IPS-11a (cell line): ENCODE results near the gene SNED1.

Source experiments
- H3K4me3 ChIP-seq: one replicate; pipeline ENCODE4 v1.5.1; 2013; ENCODE audit warnings: low read depth, low read length, control low read depth

The SNED1 gene

DNA sequence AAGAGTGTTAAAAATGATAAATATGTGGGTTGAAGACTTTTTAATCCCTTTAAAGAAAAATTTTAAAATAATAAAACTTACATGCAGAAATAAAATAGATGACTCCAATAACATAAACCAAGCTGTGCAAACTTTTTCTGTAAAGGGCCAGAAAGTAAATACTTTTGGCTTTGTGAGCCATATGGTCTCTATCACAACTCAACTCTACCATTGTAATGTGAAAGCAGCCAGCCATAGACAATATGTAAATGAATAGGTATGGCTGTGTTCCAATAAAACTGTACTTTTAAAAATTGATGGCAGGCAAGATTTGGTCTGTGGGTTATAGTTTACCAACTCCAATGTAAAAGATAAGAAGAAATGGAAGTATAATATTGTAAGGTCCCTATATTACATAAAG is 45.2 kb downstream of the SNED1 start:
- no peak overlapping the region for H3K4me3 ChIP-seq

DNA sequence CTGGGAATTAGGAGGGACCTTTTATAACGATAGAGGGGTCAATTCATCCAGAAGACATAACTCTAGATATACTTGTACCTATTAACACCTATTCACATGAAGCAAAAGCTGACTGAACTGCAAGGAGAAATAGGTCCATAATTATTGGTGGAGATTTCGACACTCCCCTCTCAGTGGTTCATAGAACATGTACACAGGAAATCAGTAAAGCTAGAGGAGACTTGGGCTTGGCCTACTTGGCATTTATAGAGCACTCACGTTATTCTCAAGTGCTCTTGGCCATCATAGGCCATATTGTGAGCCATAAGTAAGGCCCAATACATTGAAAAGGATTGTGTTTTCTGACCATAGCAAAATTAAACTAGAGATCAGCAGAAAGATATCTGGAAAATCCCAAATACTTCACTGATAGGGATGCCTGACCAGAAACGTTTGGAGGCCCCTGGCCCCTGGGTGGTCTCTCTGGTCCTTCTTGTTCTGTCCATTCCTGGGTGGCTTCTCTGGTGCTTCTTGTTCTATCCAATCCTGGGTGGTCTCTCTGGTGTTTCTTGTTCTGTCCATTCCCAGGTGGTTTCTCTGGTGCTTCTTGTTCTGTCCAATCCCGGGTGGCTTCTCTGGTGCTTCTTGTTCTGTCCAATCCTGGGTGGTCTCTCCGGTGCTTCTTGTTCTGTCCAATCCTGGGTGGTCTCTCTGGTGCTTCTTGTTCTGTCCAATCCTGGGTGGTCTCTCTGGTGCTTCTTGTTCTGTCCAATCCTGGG is 49.0 kb downstream of the SNED1 start:
- H3K4me3 ChIP-seq = no peak overlapping the region

DNA sequence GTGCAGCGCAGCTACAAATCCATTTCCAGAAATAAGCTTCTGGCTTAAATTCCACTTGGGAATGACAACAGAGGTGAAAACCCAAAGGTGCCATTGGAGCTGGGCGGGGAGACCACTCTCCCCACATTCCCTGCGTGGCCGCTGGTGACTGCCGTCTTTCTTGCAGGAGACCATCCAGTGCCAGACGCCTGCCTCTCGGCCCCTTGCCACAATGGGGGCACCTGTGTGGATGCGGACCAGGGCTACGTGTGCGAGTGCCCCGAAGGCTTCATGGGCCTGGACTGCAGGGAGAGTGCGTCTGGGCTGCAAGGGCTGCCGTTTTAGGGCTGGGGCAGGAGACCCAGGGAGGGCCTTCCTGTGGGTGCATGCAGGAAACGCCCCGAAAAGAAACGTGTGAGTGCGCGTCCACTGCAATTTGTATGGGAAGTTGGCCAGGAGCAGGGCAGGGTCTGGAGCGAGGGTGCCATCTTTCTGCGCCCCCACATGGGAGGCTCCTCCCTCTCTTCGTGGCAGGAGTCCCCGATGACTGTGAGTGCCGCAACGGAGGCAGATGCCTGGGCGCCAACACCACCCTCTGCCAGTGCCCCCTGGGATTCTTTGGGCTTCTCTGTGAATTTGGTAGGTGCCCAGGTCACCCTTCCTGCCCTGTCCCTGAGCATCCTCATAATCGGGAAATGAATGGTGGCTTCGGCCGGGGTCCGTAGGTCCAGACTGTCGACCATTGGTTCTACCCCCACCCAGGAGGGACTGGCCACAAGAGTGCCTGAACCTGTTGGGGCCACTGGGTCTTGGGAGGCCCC is 49.9 kb downstream of the SNED1 start:
- no peak overlapping the region for H3K4me3 ChIP-seq

DNA sequence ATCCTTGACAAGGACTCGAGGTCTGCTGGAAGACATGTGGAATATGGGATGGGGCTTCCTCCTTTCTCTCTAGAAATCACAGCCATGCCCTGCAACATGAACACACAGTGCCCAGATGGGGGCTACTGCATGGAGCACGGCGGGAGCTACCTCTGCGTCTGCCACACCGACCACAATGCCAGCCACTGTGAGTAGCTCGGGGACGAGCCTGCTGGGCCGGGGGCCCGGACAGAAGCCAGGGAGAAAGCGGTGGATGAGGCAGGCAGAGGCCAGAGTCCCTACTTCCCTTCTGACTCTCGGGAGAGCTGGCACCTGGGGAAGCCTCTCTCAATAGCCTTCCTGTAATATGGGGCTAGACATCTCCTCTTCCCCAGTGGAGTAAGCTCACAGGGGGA is 50.5 kb downstream of the SNED1 start:
- H3K4me3 ChIP-seq = no peak overlapping the region

DNA sequence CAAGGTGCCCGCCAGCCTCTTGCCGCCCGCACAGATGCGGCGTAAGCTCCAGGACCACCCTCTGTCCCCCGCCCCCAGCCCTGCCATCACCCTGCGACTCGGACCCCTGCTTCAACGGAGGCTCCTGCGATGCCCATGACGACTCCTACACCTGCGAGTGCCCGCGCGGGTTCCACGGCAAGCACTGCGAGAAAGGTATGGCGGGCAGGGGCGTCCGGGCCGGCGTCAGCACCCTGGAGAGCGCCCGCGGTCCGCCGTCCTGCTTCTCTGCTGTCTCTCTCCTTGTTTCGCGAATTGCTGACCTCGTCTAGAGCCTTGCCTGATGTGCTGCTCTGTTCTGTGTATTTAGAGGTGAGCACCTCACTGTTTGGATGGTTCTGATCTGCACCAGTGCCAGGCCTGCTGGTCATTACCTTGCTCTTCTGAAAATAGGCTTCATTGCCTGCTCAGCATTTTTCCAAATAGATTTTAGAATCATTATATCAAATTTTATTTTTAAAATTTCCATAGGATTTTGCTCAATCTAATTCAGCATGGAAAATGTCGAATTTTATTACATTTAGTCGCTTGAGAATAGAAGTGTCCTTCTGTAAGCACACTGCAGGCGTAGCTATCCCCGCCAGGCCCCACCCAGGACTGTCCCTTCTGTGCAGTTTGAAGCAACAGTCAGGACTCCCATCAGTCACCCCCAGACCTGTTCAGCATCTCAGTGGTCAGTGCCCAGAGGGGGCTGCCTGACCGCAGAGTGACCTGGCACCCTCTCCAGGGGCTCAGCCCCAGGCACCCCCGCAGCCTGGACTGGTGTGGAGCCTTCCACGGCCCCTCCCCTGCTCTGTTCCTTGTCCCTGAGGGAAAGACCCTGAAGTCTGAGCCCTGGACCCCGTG is 51.6 kb downstream of the SNED1 start:
- no peak overlapping the region for H3K4me3 ChIP-seq

DNA sequence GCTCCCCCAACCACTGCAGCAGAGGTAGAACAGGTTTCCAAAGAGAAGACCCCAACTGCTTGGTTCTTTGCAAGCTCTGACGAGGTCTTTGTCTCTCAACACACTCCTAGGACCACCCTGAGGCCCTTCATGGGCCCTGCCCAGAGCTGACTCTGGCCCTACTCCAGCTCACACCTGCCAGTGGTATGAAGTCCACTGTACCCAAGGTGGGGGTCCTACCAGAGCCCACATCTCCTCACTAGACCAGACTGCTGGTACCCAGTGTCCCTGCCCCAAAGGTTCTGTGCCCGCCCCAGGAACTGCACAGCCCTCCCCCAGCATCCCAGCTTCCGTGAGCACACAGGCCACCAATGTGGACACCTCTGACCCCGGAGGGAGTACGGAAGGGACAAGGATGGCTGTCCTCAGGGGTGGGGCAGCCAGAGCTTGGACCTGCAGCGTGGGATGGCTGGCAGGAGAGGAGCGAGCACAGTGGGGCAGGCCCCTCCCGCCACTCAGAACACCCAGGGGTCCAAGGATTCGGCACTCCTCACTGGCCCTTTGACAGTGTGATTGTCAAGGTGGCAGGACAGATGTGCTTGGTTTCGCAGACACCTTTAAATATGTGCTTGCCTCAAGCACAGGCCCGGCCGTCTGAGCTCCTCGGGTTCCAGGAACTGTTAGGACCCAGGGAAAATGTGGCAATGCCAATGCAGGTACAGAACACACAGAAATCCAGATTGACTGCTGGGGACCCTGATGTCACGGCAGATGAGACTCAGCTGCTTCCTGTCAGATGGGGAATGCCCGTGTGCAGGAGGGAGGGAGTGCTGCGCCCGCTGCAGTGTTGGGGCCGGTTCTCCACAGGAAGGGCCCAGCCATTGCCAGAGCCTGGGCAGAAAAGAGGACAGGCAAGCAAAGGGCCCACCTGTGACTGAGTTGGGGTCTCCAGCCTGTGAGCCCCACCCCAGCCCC is 52.5 kb downstream of the SNED1 start:
- no peak overlapping the region for H3K4me3 ChIP-seq

GRCh38 chr2:241051578-241052487 is 53.4 kb downstream of the SNED1 start:
- H3K4me3 ChIP-seq = no peak overlapping the region

DNA sequence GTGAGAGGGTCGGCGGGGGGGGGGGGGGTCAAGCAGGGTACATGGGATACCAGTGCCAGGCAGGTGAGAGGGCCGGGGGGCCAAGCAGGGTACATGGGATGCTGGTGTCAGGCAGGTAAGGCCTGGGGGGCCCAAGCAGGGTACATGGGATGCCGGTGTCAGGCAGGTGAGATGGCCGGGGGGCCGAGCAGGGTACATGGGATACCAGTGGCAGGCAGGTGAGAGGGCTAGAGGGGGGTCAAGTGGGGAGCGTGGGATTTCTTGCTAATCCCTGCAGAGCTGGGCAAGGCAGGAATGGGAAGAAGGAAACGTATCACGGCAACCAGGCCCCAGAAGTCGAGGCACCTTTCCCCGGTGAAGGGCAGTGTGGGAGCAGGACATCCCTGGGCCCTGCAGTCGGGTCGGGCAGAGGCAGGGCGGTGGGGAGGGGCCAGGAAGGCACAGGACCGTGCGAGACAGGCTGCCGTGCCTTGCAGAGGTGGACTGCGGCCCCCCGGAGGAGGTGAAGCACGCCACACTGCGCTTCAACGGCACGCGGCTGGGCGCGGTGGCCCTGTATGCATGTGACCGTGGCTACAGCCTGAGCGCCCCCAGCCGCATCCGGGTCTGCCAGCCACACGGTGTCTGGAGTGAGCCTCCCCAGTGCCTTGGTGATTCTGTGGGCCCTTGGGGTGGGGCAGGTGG is 54.4 kb downstream of the SNED1 start:
- no peak overlapping the region for H3K4me3 ChIP-seq

DNA sequence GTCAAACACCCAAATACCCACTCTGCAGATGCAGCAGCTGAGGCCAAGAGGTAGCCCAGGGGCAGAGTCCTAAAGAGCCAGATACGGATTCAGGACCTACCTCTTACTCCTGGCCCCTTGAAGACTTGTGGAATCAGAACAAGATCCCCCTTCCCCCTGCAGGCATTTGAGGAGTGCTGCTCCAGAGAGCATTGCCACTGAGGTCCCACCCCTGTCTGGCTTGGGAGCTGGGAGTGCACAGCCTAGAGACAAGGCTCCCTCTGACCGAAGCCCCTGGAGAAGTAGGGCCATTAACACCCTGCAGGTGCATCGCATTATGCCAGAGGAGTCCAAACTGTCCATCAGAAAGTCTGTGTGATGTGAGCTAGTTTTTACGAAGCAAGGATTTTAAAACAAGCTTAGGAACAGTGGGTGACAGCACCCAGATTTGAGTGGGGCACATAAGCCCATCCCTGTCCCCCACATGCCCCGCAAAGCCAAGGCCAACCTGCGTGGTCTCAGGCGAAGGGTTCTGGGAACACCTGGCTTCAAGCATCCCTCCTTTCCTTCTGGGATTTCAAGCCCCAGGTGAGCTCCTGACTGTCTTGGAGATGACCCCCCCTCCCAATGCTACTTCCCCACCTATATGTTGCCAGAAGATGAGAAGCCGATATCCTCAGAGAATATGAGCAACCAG is 55.3 kb downstream of the SNED1 start:
- H3K4me3 ChIP-seq = no peak overlapping the region

DNA sequence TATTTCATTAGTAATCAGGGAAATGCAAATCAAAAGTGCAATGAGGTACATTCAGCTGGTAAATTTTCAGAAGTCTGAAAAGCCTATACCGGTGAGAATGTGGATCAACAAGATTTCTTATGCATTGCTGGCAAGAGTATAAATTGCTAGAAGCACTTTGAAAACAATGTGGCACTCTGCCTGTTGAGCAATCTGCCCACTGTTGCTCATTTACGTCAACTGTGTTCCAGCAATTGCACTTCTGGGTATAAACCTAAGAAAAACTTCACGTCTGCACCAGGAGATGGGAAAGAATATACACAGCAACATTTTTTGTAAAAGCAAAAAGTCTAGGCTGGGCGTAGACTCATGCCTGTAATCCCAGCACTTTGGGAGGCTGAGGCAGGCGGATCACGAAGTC is 62.9 kb downstream of the SNED1 start:
- H3K4me3 ChIP-seq = no peak overlapping the region

GRCh38 chr2:241062389-241063092 is 64.1 kb downstream of the SNED1 start:
- no peak overlapping the region for H3K4me3 ChIP-seq

DNA sequence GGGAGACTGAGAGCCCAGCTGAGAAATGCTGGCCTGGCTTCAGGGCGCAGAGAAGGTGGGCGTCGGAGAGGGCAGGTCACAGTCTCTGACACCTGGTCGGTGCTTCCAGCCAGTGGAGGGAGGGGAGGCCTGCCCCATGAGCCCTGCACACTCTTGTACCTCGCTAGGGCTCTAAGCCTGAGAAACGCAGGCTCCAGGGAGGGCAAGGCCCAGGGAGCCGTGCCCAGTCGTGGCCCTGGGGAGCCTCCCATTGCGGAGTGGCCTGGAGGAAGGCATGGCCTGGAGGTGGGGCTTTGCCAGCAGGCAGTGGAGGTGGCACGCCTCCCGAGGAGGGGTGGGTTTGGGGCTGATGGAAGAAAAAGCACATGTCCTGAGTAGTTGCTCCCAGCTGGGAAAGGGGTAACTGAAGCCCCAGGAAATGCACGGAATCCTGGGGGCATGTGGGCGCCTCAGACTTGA is 64.7 kb downstream of the SNED1 start:
- H3K4me3 ChIP-seq = no peak overlapping the region

DNA sequence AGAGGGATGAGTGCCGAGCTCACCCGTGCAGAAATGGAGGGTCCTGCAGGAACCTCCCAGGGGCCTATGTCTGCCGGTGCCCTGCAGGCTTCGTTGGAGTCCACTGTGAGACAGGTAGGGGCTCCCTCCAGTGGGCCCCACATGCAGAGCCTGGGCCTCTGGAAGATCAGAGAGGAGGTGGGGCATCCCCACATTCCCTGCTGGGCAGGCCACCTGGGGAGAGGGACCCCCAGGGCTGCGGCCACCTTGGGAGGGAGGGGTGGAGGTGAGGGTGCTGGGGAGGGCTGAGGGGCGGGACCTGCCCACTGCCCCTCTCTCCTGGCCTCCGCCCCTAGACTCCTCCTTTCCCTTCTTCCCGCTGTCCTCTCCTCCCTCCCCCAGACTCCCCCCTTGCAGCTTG is 65.2 kb downstream of the SNED1 start:
- no peak overlapping the region for H3K4me3 ChIP-seq

GRCh38 chr2:241064008-241064801 is 65.8 kb downstream of the SNED1 start:
- no peak overlapping the region for H3K4me3 ChIP-seq

DNA sequence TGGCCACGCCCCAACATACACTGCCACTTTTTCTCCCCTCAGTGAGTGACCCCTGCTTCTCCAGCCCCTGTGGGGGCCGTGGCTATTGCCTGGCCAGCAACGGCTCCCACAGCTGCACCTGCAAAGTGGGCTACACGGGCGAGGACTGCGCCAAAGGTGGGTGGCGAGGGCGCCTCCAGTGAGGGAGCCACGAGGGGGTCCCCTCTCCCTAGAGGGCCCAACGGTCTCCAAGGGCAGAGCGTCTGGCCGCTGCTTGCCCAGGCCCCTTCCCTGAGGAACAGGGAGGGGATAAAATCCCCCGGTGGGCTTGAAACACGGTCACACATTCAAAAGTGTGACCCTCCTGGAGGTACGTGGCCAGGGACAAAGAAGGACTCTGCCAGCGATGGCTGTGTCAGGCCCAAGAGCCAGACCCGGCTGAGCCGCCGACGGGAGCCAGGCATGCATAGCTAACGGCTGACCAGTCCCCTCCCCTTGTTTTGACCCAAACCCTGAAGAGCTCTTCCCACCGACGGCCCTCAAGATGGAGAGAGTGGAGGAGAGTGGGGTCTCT is 66.5 kb downstream of the SNED1 start:
- H3K4me3 ChIP-seq = no peak overlapping the region

GRCh38 chr2:241065355-241065803 is 67.0 kb downstream of the SNED1 start:
- H3K4me3 ChIP-seq = no peak overlapping the region
